Left lung (tissue), 10 donors: Measurements from ENCODE around the gene GGCX. TPM values are rescaled to one million over a fixed set of nuclear protein-coding genes. Genes with fewer than 3 reads are reported as not detected.
A peak's percentile ranks its signal among the peaks of the same experiment; 100 is the strongest.

Experiments used
- ATAC-seq: fragments of 200-7000 bp; cut with Tn5 transposase; one replicate; pipeline ENCODE4 v1.9.1; 2020; ENCODE audit warnings: moderate library complexity
- DNase-seq, 4 donors: peaks; one replicate each; pipeline ENCODE4 v3.0.0-alpha.2; 2013 to 2020
- H3K27ac ChIP-seq, 2 donors: fragments of 200-600 bp; sonication (generic) in 1 of 2; one replicate each; pipeline versions ENCODE4 v1.5.0 to v1.8.0; 2020 to 2021
- H3K27me3 ChIP-seq, 2 donors: fragments of 200-600 bp; sonication (generic) in 1 of 2; one replicate each; pipeline versions ENCODE4 v1.5.0 to v1.8.0; 2020 to 2021
- H3K36me3 ChIP-seq, 2 donors: fragments of 200-600 bp; sonication (generic) in 1 of 2; one replicate each; pipeline versions ENCODE4 v1.5.0 to v1.8.0; 2020 to 2021
- H3K4me1 ChIP-seq, 2 donors: fragments of 200-600 bp; one replicate each; pipeline ENCODE4 v1.8.0; 2021
- H3K4me3 ChIP-seq, 2 donors: fragments of 200-600 bp; sonication (generic) in 1 of 2; one replicate each; pipeline versions ENCODE4 v1.5.0 to v1.8.0; 2020 to 2021; ENCODE audit warnings: mild to moderate bottlenecking in 1 of 2
- H3K9me3 ChIP-seq, 2 donors: fragments of 200-600 bp; sonication (generic) in 1 of 2; one replicate each; pipeline versions ENCODE4 v1.5.0 to v1.8.0; 2020 to 2021
- intact Hi-C, 2 donors: fragments of 100-400 bp; cut with DNase I; formaldehyde crosslinking; loops; one replicate each; pipeline versions ENCODE4 v1.11.2 to v1.14.2; 2022
- polyA plus RNA-seq, 6 donors: library from polyadenylated mRNA; unstranded; fragments of 120-200 nt; gene quantifications; one replicate each; pipeline ENCODE4 v1.2.1, GENCODE V29; 2013; ENCODE audit not compliant: insufficient read length in 6 of 6
- total RNA-seq, 2 donors: library from RNA; stranded (reverse); fragmentation: NEBNext Ultra II Directional; extraction: Animal tissue kit (Norgen Biotek cat#: 25700); gene quantifications; one replicate each; pipeline ENCODE4 v1.2.1, GENCODE V29; 2021
- TF ChIP-seq, protein P1 (sequence below), 2 donors: fragments of 200-600 bp; sonication (generic) in 1 of 2; IDR thresholded peaks; one replicate each; pipeline versions ENCODE4 v1.5.0 to v1.8.0; 2021; ENCODE audit warnings: antibody characterized with exemption in 2 of 2
- donor health status: DM: no; HTN: yes; CAD: no.
- donor health status: DM: no; HTN: no; CAD: no.

Gene GGCX
- total and polyA plus RNA-seq, 8 donors: 31.9 to 126 (median 37.7) TPM

GRCh38 chr2:85511008-85511811 is 50.1 kb downstream of the GGCX start:
- H3K27me3 ChIP-seq: no peaks in the 10 kb centered on the region
- no peaks in the 10 kb centered on the region for H3K36me3 ChIP-seq
- peaks cover 4 to 11% of the 10 kb centered on the region in 2 donors for H3K4me1 ChIP-seq
- intact Hi-C loops: no loop called here
- no peak for DNase-seq
- H3K27ac ChIP-seq: no peak overlapping the region
- no peak overlapping the region for H3K4me3 ChIP-seq
- TF ChIP-seq, protein P1, sequence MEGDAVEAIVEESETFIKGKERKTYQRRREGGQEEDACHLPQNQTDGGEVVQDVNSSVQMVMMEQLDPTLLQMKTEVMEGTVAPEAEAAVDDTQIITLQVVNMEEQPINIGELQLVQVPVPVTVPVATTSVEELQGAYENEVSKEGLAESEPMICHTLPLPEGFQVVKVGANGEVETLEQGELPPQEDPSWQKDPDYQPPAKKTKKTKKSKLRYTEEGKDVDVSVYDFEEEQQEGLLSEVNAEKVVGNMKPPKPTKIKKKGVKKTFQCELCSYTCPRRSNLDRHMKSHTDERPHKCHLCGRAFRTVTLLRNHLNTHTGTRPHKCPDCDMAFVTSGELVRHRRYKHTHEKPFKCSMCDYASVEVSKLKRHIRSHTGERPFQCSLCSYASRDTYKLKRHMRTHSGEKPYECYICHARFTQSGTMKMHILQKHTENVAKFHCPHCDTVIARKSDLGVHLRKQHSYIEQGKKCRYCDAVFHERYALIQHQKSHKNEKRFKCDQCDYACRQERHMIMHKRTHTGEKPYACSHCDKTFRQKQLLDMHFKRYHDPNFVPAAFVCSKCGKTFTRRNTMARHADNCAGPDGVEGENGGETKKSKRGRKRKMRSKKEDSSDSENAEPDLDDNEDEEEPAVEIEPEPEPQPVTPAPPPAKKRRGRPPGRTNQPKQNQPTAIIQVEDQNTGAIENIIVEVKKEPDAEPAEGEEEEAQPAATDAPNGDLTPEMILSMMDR (IDR thresholded peaks at IDR 0.05): no peak
- no peaks in the 10 kb centered on the region for H3K9me3 ChIP-seq
- ATAC-seq: peak; percentile 33

DNA sequence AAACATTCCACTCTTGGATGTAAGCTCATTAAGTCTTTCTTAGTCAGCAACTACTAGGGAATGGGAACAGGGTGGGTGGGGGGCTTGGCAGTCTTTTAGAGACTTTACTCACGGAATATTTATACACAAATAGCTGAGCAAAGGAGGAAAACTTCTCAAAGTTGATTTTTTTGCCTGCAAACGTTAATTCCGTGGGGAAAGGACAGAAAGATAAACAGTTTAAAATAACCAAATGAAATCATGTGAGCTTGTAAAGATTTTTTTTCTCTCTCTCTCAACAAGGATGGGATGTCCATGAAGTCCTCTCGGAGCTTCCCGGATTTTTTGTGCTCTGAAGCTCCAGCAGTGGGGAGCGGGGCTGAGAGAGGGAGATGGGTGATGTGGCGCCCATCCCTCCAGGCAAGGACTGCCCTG is 54.5 kb downstream of the GGCX start:
- Histone ChIP-seq H3K4me1 (peaks cover 10 to 23% of the 10 kb centered on the region in 2 donors), H3K36me3 (no peaks in the 10 kb centered on the region), H3K4me3 (no peak overlapping the region), H3K27me3 (no peaks in the 10 kb centered on the region), H3K9me3 (no peaks in the 10 kb centered on the region), H3K27ac (peak overlapping the region in 1 of 2 donors; percentile 26)
- DNase-seq: peak in 1 of 4 donors; percentile 25
- TF ChIP-seq, protein P1 (IDR thresholded peaks at IDR 0.05): no peak
- no peak for ATAC-seq
- intact Hi-C loops: no loop called here

DNA sequence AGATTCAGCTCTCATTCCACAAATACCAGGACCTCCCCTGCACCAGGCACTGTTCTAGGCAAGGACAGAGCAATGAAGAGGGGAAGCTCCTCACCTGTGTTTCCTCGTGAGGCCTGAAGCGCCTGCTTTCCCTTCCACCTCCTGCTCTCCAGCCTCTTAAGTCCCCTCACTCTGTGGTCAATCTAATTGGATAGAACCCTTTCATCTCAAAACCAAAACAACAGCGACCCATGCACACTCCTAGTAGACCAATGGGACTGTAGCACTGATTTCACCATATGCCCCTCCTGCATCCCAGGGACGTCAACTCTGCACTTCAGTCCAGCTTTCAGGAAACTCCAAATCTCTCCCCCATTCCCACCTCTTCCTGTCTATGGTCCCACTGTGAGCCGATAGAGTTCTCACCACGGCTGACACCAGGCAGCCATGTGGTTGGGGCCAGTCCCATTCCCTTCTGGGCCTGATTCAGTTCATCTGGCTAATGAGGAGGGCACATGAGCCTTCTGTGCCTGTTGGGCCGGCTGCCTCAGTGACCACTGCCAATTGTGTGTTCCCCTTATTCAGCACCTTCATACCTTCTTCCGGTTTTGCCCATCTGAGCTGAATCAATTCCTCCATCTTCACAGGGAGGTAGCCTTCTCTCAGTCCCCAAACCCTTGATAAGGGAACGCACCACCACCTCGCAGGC is 55.6 kb downstream of the GGCX start:
- TF ChIP-seq, protein P1 (IDR thresholded peaks at IDR 0.05): no peak
- Histone ChIP-seq H3K9me3 (no peaks in the 10 kb centered on the region), H3K4me1 (peaks cover 6 to 26% of the 10 kb centered on the region in 2 donors), H3K27me3 (no peaks in the 10 kb centered on the region), H3K4me3 (no peak overlapping the region), H3K27ac (no peak overlapping the region), H3K36me3 (no peaks in the 10 kb centered on the region)
- intact Hi-C loops: no loop called here
- DNase-seq (no peak), ATAC-seq (no peak)

GRCh38 chr2:85504778-85505261 is 56.5 kb downstream of the GGCX start:
- no peaks in the 10 kb centered on the region for H3K36me3 ChIP-seq
- peaks cover 6 to 32% of the 10 kb centered on the region in 2 donors for H3K4me1 ChIP-seq
- no peaks in the 10 kb centered on the region for H3K9me3 ChIP-seq
- DNase-seq: no peak
- H3K27me3 ChIP-seq: no peaks in the 10 kb centered on the region
- no peak overlapping the region for H3K4me3 ChIP-seq
- peak; percentile 63 for ATAC-seq
- intact Hi-C loops: no loop called here
- peak overlapping the region in 1 of 2 donors; percentile 48 for H3K27ac ChIP-seq
- TF ChIP-seq, protein P1 (IDR thresholded peaks at IDR 0.05): no peak
